Endometrium (tissue), 2 donors: ENCODE measurements around the gene TTLL5.

Experiments
- FAIRE-seq: peaks from 2 replicates; lab custom pipeline; 2012; peaks lifted over from hg19 to GRCh38; lab: Jason Lieb, UNC
- donor health status: control.
- donor health status: control.

TTLL5 gene

GRCh38 chr14:75995372-75996041 lies 334.5 kb downstream of the TTLL5 start:
- FAIRE-seq: no peak

GRCh38 chr14:75996488-75996887 lies 335.4 kb downstream of the TTLL5 start:
- no peak for FAIRE-seq

- FAIRE-seq: no peak
These were observed 338.6 kb downstream of the TTLL5 start for GRCh38 chr14:75999511-76000190.

GRCh38 chr14:76002383-76002782 lies 341.3 kb downstream of the TTLL5 start:
- FAIRE-seq: no peak
